HL-60/S4 treated with retinoic acid at 250 ng/mL for 4 days and 3 days (cell line): ENCODE results near the gene CCDC149.

Experiments
- in situ Hi-C: fragments of 300-500 bp; cut with MboI; formaldehyde crosslinking; loops from 2 replicates; pipeline ENCODE4 v1.7.0; 2022; ENCODE audit warnings: low sequenced_read_pairs

Gene CCDC149

DNA sequence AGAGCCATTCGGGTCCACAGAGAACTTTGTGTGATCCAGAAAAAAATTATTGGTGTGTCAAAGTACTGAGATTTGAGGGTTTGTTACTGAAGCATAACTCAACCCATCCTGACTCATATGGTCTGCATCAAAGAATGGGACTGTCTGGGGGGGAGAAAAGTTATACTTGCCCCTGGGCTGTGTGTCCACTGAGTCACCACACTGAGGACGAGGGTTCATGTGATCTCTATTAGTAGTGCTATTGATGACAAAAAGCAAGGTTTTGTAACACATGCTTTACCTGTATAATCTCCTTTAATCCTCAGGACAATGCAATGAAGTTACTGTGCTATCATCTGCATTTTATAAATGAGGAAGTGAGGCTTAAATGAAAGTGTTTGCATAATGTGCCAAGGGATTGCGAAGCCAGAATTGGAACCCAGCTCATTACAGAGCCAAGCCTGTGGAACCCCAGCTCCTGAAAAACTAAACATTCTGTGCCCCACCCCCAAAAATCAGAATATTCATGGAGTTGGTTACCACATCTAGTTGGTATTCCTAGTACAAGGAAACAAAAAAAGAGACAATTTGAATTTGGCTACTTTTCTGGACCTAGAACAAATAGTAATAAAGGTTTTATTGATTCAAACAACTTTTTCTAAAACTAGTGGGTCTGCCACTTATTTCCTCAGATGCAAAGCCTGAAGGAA lies 31.2 kb downstream of the CCDC149 start:
- in situ Hi-C loops: no loop called here

GRCh38 chr4:24880186-24880585 lies 32.7 kb downstream of the CCDC149 start:
- in situ Hi-C loops: no loop called here

- in situ Hi-C loops: no loop called here
These were observed 34.2 kb downstream of the CCDC149 start for GRCh38 chr4:24878636-24879016.

GRCh38 chr4:24877868-24878635 lies 34.8 kb downstream of the CCDC149 start:
- in situ Hi-C loops: no loop called here

- in situ Hi-C loops: no loop called here
These were observed 36.4 kb downstream of the CCDC149 start for GRCh38 chr4:24876431-24876830.

- in situ Hi-C loops: no loop called here
These were observed 40.1 kb downstream of the CCDC149 start for GRCh38 chr4:24872720-24873119.

DNA sequence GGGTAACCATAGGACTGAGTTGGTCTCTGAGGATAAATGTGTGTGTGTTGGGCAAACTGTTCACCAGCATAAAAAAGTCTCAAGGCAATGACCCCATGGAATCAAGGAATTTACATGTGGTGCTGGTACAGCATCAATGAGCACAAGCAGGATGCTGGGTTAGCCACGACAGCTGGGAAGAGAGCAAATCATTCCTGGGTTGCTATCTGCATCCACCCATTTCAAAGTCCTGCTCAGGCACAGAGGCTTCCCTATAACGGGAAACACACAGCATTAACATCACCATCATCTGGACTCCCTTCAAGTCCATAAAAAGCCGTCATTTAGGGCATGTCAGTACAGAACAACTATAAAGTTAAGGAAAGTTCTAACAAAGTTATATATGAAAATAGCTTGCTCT lies 41.6 kb downstream of the CCDC149 start:
- in situ Hi-C loops: no loop called here

- in situ Hi-C loops: no loop called here
These were observed 45.0 kb downstream of the CCDC149 start for GRCh38 chr4:24867766-24868296.

DNA sequence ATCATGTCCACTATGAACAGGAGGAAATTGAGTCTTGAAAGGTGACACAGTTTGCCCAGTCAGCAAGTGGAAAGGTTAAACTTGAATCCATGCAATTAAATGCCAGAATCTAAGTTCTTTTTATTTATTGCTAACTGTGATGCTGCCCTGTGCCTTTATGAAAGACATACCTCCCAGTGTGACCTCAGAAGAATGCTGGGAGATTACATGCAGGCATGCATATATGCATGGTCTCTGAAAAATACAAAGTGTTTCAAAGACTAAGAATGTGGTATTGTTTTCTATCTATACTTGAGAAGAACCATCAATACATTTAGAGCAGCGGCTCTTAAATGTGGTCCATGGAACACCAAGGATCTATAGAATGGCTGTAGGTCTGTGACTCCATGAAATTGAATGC lies 45.6 kb downstream of the CCDC149 start:
- in situ Hi-C loops: no loop called here

DNA sequence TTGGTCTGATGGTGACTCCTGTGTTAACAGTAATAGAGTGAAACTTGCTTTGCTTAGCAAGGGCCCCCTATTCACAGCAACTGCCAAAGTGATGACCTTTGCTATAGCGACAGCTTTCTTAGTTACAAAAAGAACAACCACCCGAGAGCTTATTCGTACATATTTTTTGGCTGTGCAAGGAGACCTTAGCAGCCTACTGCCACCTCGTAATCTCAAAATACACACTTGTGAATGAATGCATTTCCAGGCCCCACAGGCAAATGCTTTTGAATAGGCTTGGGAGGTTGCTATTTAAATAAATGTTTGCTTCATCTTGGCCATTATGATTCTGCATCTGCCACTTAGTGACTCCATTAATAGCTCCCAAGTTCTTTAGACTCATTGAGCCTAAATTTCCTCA lies 47.4 kb downstream of the CCDC149 start:
- in situ Hi-C loops: no loop called here

- in situ Hi-C loops: no loop called here
These were observed 49.0 kb downstream of the CCDC149 start for GRCh38 chr4:24863799-24864198.

GRCh38 chr4:24862073-24862751 lies 50.6 kb downstream of the CCDC149 start:
- in situ Hi-C loops: no loop called here

- in situ Hi-C loops: no loop called here
These were observed 54.3 kb downstream of the CCDC149 start for GRCh38 chr4:24858550-24858949.

GRCh38 chr4:24858026-24858425 lies 54.8 kb downstream of the CCDC149 start:
- in situ Hi-C loops: no loop called here

DNA sequence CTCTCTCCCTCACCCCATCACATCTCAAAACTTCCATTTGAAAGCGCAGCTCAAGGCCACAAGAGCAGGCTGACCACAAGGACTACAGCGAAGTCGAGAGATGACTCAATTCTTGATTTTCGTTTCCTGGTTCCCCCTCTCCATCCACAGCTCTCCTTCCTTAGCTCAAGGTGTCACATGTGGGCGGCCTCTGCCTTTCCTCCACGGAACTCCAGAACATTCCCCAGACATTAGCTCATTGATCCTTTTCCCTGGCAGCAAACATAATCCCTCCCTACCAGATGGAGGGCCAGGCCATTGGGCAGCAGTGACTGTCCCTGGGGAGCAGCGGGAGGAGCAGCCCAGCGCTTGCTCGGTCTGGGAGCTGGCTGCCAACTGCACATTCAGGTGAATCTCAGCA lies 56.3 kb downstream of the CCDC149 start:
- in situ Hi-C loops: no loop called here

- in situ Hi-C loops: no loop called here
These were observed 57.1 kb downstream of the CCDC149 start for GRCh38 chr4:24855741-24856140.

DNA sequence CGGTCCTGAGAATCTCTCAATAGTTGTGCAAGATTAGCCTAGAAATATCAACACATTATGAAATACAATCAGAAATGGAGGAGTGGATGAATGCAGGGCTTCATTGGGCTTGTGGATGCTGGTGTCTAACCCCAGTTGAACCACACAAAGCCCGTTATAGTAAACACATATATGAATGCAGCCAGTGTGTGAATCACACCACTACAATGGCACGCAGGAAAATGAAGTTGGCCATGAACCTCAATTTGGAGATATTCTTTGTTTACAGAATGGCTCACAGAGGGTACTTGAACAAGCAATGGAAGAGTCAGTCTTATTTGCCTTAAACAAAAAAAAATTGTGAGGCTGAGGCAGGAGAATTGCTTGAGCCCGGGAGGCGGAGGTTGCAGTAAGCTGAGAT lies 59.7 kb downstream of the CCDC149 start:
- in situ Hi-C loops: no loop called here

DNA sequence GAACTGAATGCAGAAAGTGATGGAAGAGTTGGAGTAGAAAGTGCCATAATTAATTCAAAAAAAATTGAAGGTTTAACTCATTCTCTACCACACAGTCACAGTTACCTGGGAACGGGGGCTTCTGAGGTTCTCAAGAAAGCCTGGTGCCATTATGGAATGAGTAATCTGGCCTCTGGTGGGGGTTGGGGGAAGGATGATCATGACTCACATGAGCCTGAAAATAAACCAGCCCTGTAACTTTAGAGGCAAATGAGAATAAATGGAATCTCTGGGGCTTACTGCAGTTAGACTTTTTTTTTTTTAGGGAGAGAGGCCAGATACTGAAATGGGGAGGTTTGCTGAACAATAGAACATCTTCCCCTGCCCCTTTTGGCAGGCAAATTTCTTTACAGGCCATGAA lies 62.2 kb downstream of the CCDC149 start:
- in situ Hi-C loops: no loop called here

GRCh38 chr4:24849756-24850155 lies 63.1 kb downstream of the CCDC149 start:
- in situ Hi-C loops: no loop called here

DNA sequence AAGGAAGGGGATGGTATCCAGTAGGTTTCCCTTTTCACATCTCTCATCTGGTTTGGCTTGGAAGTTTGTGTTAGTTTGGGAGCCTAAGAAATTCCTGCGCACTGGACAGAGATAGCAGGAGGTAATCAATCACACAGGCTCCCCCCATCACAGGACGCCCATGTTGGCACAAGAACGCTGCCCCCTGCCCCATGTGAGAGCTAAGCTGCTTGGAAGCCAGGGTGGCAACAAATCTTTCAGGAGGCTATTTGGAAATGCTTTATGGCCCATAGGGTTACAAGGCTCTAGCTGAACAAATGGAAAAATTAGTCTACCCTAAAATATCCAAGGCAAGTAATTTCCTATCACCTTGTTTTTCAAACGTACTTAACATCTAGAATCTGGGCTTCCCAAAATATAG lies 63.5 kb downstream of the CCDC149 start:
- in situ Hi-C loops: no loop called here

- in situ Hi-C loops: no loop called here
These were observed 66.1 kb downstream of the CCDC149 start for GRCh38 chr4:24846716-24847115.

DNA sequence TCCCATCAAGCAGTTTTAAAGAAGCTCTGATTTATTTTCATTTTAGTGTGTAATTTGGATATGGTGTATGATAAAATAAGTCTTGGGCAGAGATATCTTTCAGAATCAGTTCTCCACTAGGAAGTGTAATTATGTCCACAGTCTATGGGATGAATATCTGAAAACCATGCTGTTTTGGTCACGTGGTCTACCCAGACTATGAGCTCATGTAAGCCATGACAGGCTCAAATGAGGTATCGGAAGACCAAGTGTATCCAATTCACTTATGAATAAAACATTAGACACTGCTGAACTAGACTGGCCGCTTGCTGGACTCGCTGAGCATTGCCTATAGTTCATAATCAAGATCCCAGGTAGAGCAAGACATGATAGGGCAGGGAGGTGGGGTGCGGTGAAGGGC lies 66.9 kb downstream of the CCDC149 start:
- in situ Hi-C loops: no loop called here
